Esophagus (tissue), 2 donors: ENCODE results near the gene FAM228A. TPM values are rescaled to one million over a fixed set of nuclear protein-coding genes. Genes with fewer than 3 reads are reported as not detected.

Experiments
- H3K27ac ChIP-seq, 2 donors: one replicate each; pipeline ENCODE4 v1.5.1; 2013; ENCODE audit warnings: low read depth in 2 of 2, mild to moderate bottlenecking in 2 of 2, inconsistent platforms in 1 of 2, low read length in 1 of 2, moderate library complexity in 1 of 2
- H3K27me3 ChIP-seq, 2 donors: one replicate each; pipeline ENCODE4 v1.6.1; 2013; ENCODE audit warnings: low read length in 2 of 2, control low read depth in 1 of 2, mild to moderate bottlenecking in 1 of 2; ENCODE audit not compliant: insufficient read depth in 2 of 2, control insufficient read depth in 1 of 2
- H3K36me3 ChIP-seq, 2 donors: one replicate each; pipeline ENCODE4 v1.6.1; 2013; ENCODE audit warnings: low read length in 1 of 2; ENCODE audit not compliant: control insufficient read depth in 2 of 2, insufficient read depth in 2 of 2
- H3K4me1 ChIP-seq, 2 donors: one replicate each; pipeline ENCODE4 v1.6.1; 2013; ENCODE audit warnings: low read length in 1 of 2; ENCODE audit not compliant: control insufficient read depth in 2 of 2, insufficient read depth in 2 of 2
- H3K4me3 ChIP-seq, 2 donors: one replicate each; pipeline ENCODE4 v1.5.1; 2013; ENCODE audit warnings: low read length in 2 of 2, mild to moderate bottlenecking in 2 of 2, low read depth in 1 of 2, moderate library complexity in 1 of 2
- H3K9me3 ChIP-seq, 2 donors: one replicate each; pipeline ENCODE4 v1.6.1; 2013; ENCODE audit warnings: mild to moderate bottlenecking in 2 of 2, low read depth in 1 of 2, low read length in 1 of 2, moderate library complexity in 1 of 2; ENCODE audit not compliant: control insufficient read depth in 2 of 2, insufficient read depth in 1 of 2
- WGBS, 2 donors: extraction: QIAGEN DNeasy Blood & Tissue Kit; methylation state at CpG; one replicate each; pipeline ENCODE4 v1.1.7; 2013; 5-methylcytosine and 5-hydroxymethylcytosine counted together
- polyA plus RNA-seq, 2 donors: library from polyadenylated mRNA; stranded (reverse); fragments of 200-250 nt; gene quantifications; one replicate each; pipeline ENCODE4 v1.2.3, GENCODE V29; 2013
- donor health status: healthy with polysubstance abuse.
- donor health status: Bipolar disorder and iron deficiency.

FAM228A gene
- polyA plus RNA-seq, 2 donors, result 0.16 to 0.22 TPM

DNA sequence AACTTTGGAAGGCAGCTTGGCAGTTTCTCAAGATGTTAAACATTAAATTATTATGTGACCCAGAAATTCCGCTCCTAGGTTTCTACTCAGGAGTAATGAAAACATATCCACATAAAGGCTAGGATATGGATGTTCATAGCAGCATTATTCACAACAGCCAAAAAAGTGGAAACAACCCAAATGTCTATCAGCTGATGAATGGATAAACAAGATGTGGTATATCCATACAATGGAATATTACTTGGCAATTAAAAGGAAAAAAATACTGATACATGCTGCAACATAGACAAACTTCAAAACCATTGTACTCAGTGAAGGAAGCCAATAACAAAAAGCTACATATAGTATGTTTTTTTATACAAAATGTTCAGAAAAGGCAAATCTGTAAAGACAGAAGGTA is 12.4 kb upstream of the FAM228A start:
- no peak overlapping the region for H3K27ac ChIP-seq

DNA sequence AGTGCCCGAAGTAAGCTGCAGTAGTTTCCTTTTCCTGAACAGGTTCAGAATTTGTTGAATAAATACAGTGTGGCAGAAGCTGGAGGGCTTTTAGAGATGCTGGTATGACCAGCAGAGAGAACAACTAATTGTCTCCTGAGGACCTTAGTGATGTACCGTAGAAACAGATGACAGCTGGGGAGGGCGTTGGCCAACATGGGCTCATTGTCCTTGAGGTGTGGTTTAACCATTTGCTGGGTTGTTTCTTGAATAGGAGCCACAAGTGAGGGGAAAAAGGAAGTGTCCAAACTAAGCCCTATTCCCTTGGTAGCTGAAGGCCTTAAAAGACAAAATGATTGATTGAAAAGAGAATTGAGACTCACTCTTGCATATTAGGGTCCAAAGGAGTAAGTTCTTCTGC is 11.7 kb upstream of the FAM228A start:
- WGBS, 2 donors, result 72 to 73% methylated on average over 3 of the region's 3 CpGs
- H3K4me1 ChIP-seq, result peaks cover 0 to 2% of the 10 kb centered on the region in 2 donors
- no peaks in the 10 kb centered on the region for H3K27me3 ChIP-seq
- peaks cover 0 to 3% of the 10 kb centered on the region in 2 donors for H3K9me3 ChIP-seq
- no peak overlapping the region for H3K27ac ChIP-seq
- no peak overlapping the region for H3K4me3 ChIP-seq
- no peaks in the 10 kb centered on the region for H3K36me3 ChIP-seq

More for the DNA sequence above, 12.4 kb upstream of the FAM228A start:
- no peak overlapping the region for H3K4me3 ChIP-seq
- WGBS, 2 donors, result 93 to 100% methylated on average over 1 of the region's 1 CpG
- peaks cover 0 to 2% of the 10 kb centered on the region in 2 donors for H3K4me1 ChIP-seq
- H3K9me3 ChIP-seq, result peaks cover 0 to 3% of the 10 kb centered on the region in 2 donors
- H3K36me3 ChIP-seq, result no peaks in the 10 kb centered on the region
- no peaks in the 10 kb centered on the region for H3K27me3 ChIP-seq

DNA sequence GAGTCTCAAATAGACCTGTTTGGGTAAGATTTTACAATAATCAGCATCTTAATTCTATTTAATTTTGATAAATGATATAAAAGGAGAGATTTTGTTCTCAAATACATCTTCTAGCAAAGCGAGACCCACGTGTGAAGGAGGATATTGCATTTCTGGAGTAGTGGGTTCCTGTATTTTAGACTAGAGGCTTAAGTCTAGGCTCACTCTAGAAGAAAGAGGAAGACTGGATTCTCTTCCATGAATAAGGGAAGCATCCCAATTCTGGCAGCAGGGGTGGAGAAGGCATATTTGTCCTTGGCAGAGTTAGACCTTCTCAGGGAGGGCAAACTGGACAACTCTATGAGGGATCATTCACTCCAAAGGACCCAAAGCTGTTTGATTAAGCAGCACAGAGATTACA is 11.3 kb upstream of the FAM228A start:
- H3K27ac ChIP-seq, result no peak overlapping the region
- H3K27me3 ChIP-seq, result no peaks in the 10 kb centered on the region
- peaks cover 0 to 2% of the 10 kb centered on the region in 2 donors for H3K4me1 ChIP-seq
- WGBS, 2 donors, result 91 to 93% methylated on average over 2 of the region's 2 CpGs
- peaks cover 0 to 3% of the 10 kb centered on the region in 2 donors for H3K9me3 ChIP-seq
- H3K4me3 ChIP-seq, result no peak overlapping the region
- no peaks in the 10 kb centered on the region for H3K36me3 ChIP-seq

DNA sequence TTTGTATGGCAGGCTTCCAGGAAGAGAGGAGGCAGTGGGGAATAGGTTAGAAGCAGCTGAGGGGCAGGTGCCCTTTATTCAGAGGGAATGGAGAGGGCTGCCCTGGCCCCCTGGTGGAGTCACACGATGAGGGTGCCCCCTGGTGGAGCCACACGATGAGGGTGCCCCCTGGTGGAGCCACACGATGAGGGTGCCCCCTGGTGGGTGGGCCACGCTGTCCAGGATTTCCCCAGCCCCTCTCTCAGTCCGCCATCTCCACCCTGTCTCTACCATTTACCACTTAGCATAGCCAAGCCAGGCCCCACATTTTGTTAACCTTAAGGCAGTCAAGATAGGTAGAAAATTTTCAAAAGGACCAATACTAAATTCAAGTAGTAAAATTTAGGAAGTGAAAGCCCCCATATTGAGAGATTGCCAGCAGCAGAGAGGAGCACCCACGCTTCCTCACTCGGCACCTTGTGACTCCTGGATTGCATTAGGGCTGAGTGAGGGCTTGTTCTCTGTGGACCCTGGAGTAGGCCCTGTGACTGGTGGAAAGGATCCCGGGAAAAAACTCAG is 10.4 kb upstream of the FAM228A start:
- Histone ChIP-seq H3K9me3 (peaks cover 0 to 3% of the 10 kb centered on the region in 2 donors), H3K36me3 (no peaks in the 10 kb centered on the region), H3K4me3 (no peak overlapping the region), H3K27ac (no peak overlapping the region), H3K4me1 (peaks cover 0 to 2% of the 10 kb centered on the region in 2 donors), H3K27me3 (no peaks in the 10 kb centered on the region)
- WGBS, 2 donors, result 63 to 75% methylated on average over 6 to 8 of the region's 8 CpGs

DNA sequence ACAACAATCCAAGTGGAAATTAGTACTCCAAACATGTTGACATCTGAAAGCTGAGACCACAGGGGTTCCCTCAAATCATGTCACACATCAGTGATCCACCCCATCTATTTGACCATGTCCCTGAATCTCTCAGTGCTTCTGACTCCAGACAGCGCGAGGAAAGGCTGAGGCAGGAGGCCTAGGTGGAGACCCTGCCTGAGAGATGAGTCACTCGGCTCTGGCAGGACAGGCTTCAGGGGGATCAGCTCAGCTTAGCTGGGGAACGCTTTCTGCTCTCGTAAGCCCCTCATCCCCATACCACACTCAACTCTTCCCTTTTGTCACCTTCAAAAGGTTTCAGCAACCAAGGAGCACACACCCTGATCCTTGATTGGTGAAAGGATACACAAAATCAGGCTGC is 5.8 kb upstream of the FAM228A start:
- peaks cover 0 to 2% of the 10 kb centered on the region in 2 donors for H3K4me1 ChIP-seq
- no peak overlapping the region for H3K4me3 ChIP-seq
- no peaks in the 10 kb centered on the region for H3K27me3 ChIP-seq
- H3K27ac ChIP-seq, result no peak overlapping the region
- H3K36me3 ChIP-seq, result no peaks in the 10 kb centered on the region
- WGBS, 2 donors, result 94 to 95% methylated on average over 5 of the region's 5 CpGs
- peaks cover 0 to 3% of the 10 kb centered on the region in 2 donors for H3K9me3 ChIP-seq

DNA sequence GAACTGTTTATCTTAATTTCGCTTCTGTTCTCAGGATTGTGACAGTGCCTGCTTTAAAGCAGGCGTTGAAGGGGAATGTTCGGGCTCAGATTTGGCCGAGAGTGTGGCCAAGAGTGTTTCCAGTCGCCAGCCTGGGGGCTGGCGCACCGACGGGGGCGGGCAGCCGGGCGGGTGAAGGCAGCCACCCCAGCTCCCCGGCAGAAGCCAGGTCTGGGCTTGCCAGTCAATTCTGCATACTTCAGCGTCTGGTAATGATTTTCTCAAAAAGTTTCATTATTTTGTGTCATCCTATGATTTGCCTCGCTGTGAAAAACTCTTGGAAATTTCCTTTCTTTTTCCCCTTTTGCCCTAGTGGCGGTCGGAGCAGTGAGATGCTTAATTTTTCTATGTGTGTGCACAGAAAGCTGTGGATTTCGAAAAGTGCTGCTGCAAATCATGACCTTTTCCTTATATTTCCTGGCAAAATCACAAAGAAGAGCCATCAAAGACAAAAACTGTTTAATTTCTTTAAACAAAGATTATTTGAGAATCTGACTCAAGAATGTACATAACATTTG is 856 bp downstream of the FAM228A start:
- Histone ChIP-seq H3K27me3 (peaks cover 0 to 2% of the 10 kb centered on the region in 2 donors), H3K4me1 (peaks cover 0 to 5% of the 10 kb centered on the region in 2 donors), H3K9me3 (peaks cover 0 to 4% of the 10 kb centered on the region in 2 donors), H3K4me3 (peak overlapping the region in 1 of 2 donors; percentile 22), H3K36me3 (no peaks in the 10 kb centered on the region), H3K27ac (no peak overlapping the region)
- WGBS, 2 donors, result 44 to 45% methylated on average over 17 of the region's 17 CpGs

DNA sequence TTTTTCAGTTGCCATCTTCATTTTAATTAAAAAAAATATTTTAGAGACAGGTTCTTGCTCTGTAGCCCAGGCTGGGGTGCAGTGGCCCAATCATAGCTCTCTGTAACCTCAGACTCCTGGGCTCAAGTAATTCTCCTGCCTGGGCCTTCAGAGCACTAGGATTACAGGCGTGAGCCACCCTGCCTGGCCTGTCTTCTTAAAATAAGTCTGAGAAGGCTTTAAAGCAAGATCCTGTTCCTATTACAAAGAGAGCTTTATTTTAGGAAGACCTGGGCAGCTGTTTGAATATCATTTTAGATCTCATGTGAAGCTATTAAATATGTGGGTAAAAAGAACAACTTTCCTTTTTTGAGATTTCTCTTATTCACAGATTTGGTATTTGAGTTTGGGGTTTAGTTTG is 1.5 kb downstream of the FAM228A start:
- Histone ChIP-seq H3K36me3 (no peaks in the 10 kb centered on the region), H3K27ac (no peak overlapping the region), H3K4me3 (no peak overlapping the region), H3K4me1 (peaks cover 0 to 5% of the 10 kb centered on the region in 2 donors), H3K27me3 (peaks cover 0 to 2% of the 10 kb centered on the region in 2 donors), H3K9me3 (peaks cover 0 to 4% of the 10 kb centered on the region in 2 donors)
- WGBS, 2 donors, result 58 to 78% methylated on average over 1 of the region's 1 CpG

DNA sequence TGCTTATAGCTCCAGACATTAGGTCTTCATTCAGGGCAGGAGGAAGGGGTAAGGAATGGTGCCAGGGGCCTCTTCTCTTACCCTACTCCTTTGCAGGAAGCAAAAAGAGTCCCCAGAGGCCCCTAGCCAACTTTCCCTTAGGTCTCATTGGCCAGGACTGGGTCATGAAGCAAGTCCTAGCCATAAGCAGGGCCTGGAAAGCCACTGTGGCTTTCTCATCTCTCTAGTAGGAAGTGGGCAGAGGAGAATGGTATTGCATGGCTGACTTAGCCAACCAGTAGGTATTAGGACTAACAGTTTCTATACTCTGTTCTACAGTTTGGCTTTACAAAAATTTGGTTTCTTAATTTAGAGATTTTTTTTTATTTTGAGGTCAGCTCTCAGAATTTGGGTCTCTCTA is 4.8 kb downstream of the FAM228A start:
- peaks cover 0 to 2% of the 10 kb centered on the region in 2 donors for H3K27me3 ChIP-seq
- H3K36me3 ChIP-seq, result no peaks in the 10 kb centered on the region
- no peak overlapping the region for H3K27ac ChIP-seq
- peaks cover 2 to 5% of the 10 kb centered on the region in 2 donors for H3K4me1 ChIP-seq
- H3K9me3 ChIP-seq, result peaks cover 0 to 3% of the 10 kb centered on the region in 2 donors
- H3K4me3 ChIP-seq, result no peak overlapping the region

DNA sequence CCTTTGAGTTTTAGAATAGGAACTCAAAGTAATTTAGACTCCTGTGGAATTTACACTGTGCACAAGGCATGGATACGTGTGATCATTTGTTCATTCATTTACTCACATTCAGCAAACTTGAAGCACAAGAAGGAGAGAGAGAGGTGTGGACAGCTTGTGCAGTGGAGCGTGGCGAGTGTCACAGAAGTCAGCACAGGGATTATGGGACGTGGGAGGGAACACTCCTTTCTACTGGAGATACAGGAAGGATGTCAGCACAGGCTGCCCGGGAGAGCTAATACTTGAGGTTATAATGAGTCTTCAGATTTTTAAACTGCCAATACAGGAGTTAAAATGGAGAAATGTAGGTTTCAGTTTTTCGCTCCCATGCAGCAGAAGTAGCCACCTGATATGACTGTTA is 7.0 kb downstream of the FAM228A start:
- Histone ChIP-seq H3K4me3 (no peak overlapping the region), H3K36me3 (no peaks in the 10 kb centered on the region), H3K4me1 (peaks cover 0 to 2% of the 10 kb centered on the region in 2 donors), H3K27me3 (peaks cover 0 to 2% of the 10 kb centered on the region in 2 donors), H3K27ac (no peak overlapping the region), H3K9me3 (no peaks in the 10 kb centered on the region)
- 65 to 75% methylated on average over 6 of the region's 6 CpGs for WGBS, 2 donors

DNA sequence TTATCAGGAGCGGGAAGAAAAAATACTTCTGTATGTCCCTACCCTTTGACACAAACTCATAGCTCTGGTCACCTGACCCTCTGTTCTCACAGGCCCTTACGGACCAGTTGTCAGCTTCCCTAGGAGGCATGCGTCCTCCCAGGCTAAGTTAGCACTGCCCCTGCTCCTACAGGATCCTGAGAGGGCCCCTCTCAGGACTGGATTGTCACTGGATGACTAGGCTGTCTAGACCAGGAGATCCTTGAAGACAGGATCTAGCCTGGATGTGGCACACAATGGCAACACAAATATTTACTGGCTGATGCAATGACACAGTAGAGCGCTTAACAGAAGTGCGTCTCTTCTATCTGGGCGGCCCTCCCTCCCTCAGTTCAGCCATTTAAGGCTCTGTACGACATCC is 7.7 kb downstream of the FAM228A start:
- Histone ChIP-seq H3K4me3 (no peak overlapping the region), H3K4me1 (peaks cover 0 to 2% of the 10 kb centered on the region in 2 donors), H3K27me3 (peaks cover 0 to 2% of the 10 kb centered on the region in 2 donors), H3K27ac (no peak overlapping the region), H3K36me3 (no peaks in the 10 kb centered on the region), H3K9me3 (no peaks in the 10 kb centered on the region)
- WGBS, 2 donors, result 94 to 96% methylated on average over 7 of the region's 7 CpGs
